NOMO-1 treated with dmso at 0.1 percent for 144 hours (cell line): ENCODE measurements around the gene ANXA2.
"Not testable (repeated sequence)": the region's sequence is repeated elsewhere in the genome, so short reads cannot be mapped to it uniquely, and the experiment has no call there.

Source experiments
- DNase-seq: peaks from one replicate; lab custom pipeline; 2025; ENCODE audit not compliant: unreplicated experiment; lab: John Stamatoyannopoulos, UW

ANXA2 gene

DNA sequence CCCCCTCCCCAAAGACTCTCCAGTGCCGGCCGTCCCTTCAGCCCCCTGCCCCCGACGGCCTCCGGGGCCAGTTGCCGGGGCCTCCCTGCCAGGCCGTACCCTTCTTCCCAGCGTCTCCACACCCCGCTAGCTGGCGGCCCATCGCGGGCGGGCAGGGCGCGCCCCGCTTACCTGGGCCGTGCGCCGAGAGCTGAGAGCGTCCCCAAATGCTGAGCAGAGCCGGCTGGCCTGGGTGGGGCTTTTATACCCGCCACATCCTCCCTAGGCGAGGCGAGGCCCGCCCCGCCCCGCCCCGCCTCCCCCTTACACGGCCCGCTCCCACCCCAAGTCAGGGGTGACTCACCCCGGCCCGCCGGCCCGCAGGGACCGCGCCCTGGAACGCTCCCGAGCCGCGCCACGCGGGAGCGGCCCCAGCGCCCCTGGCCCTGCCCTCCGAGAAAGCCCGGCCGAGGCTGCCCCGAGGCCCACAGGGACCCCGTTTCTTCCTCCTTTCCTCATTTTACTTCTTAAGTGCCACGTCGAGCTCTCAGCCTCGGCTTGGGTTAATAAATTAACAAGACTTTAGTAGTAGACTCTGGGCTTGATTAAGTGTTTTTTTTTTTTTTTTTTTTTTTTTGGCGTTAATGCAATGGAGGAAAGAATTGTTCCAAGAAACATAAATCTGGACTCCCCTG, at the start of gene ANXA2:
ANXA2 (minus strand) TSS at position 215 of the 674 bp plus-strand sequence. CDS start 11,911 bp downstream, outside the sequence.
- peak; percentile 82 for DNase-seq

DNA sequence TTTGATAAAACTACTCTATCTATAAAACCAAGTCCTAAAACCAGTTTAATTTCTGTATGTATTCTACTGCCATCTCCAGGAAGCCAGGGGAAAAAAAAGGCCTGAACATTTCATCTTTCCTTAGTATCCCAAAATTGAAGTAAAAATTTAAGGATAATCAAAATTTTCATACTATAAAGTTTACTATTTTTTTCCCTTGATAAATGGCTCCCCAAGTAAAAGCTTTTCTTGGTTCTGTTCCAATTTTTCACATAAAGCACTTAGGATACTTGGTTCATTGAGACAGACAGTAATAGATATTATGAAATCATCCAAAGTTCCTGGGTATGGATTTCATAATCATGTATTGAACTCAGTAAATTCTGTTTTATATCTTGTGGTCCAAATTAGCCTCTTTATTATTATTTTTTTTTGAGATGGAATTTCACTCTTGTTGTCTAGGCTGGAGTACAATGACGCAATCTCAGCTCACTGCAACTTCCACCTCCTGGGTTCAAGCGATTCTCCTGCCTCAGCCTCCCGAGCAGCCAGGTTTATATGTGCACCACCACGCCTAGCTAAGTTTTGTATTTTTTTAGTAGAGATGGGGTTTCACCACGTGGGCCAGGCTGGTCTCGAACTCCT, 46.6 kb upstream of the ANXA2 start:
- DNase-seq, result no peak

DNA sequence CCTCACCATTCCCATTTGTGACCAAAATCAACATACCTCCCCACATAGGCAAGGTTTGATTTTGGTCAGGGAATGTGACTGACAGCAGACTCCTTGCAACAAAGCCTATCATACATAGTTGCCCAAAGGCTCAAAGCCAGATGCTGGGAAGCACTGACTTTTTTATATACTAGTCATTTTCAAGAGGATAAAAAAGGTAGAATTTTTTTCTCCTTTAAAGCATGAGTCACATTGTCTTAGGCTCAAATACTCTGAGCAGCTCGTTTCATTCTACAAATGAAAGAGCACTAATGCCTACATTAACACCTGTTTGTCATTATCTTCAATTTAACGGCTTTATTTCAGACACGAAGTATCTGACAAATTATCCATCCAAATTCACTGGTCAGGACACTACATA, 45.0 kb upstream of the ANXA2 start:
- DNase-seq, result no peak

DNA sequence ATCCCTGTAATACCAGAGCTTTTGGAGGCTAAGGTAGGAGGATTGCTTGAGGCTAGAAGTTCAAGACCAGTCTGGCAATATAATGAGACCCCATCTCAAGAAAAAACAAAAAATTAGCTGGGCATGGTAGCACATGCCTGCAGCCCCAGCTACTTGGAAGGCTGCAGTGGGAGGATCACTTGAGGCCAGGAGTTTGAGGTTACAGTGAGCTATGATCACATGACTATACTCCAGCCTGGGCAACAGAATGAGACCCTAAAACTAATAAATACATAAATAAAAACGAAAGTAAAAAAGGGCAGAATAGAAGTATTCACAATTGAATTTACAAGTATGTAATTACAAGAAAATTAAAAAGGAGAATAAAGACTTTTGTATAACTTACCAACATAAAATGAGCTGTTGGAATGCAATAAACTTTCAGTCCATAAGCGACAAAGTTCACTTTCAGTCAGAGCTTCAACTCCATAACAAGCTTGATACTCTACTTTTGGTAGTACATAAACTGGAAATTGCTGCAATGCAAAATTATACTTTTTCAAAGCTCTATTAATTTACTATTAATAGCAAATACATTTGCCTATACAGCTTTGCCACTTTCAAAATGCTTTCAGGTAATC, 44.4 kb upstream of the ANXA2 start:
- no peak for DNase-seq

DNA sequence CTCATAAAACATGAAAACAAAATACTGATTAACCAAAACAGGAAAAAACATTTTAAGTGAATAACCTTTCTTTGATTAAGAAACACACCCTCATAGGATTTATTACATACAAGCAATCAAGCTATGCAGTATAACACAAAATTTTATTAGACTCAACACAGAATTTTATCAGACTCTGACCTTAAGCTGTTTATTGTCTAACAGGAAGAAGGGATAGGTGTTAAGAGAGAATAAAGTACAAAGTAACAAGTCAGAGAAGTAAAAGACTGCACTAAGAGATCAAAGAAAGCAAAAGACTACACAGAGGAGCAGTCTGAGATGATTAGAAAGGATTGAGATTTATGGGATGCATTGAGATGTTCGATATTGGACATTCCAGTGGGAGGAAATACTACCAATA, 43.5 kb upstream of the ANXA2 start:
- no peak for DNase-seq

DNA sequence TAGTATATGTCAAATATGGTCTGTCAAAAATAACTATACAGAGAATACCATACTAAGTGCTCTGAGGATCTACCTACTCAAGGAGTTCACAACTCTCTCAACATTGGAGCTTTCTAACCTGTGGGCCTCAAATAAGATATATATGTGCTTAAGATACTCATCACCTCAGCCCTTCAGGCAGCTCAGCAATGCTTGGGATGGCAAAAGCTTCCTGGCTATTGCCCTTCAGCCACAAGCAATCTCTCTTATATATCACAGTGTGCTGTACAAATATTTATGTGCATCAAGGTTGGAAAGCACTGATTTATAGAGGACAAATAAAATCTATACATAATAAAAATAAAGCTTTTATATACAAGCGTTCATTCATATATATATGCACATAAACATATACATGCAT, 40.9 kb upstream of the ANXA2 start:
- DNase-seq, result no peak

DNA sequence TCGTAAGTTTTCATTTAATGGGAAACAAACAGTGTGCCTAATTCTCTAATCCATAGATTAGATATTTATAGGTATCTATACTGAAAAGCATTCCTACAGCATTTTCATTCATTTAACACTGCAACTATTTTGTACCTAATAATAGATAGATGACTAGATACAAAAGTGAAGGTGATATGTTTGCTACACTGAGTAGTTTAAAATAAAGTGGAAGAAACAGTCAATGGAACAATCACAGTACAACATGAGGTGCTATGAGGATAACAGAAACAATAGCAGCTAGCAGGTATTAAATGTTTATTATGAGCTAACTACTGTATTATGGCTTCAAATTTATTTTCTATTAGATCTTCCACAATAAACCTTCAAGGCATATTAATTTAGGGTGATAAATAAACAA, 31.1 kb upstream of the ANXA2 start:
- DNase-seq, result no peak

DNA sequence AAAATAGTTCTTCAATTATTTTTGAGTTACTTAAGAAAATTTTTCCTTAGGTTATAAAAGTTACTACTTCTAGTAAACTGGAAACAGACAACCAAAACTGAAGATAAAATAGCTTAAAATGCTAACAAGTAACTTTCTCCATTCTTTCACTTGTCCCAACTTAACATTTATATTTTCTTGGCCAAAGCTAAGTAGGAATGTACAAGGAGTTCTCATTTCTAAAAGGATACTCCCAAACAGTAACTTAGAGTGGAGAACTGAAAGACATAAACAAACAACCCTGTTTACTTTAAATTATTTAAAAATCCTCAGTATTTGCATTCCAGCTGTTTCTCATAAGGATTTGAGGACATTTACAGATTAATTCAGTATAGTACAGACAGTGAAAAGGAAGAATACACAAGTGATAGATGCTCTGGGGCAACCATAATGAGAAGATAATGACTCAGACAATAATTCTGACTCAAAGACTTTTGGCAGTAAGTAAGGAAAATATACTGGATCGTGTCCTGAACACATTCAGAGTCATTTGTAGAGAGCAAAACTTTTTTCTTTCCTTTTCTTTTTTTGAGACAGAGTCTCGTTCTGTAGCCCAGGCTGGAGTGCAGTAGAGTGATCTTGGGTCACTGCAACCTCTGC, 29.2 kb upstream of the ANXA2 start:
- DNase-seq, result no peak

DNA sequence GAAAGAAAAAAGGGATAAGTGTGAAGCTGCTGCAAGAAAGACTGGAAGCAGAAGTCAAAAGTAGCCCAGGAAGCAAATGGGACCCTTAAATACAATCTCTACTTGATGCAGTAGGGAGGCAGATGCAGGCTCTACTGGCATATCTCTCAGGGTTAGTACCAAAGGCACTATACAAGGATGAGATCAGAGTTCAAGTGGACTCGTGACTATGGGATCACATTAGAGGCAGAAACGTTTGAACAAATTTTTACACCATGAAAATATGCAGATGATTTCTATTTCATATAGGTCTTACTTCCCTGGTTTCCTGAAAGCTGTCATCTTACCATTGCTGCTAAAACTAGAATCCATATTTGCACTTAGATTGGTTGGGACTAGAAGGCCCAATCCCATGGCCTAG, 27.7 kb upstream of the ANXA2 start:
- DNase-seq, result no peak

DNA sequence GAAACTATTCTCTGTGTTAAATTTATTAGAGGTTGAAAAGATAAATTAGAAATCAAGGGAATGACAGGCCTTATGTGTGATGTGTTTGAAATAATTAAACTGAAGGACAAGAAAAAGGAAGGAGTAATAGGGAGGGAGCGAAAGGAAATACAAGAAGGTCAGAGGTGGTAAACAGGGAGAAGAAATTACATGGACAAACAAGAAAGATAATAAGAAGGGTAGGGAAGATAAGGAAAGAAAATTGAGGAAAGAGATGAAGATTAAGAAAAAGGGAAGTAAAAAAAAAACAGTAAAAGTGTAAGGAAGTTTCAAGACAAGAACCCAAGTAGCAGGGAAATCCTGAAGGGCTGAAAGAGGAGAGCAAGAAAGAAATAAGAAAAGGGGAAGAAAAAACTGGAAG, 26.2 kb upstream of the ANXA2 start:
- no peak for DNase-seq

DNA sequence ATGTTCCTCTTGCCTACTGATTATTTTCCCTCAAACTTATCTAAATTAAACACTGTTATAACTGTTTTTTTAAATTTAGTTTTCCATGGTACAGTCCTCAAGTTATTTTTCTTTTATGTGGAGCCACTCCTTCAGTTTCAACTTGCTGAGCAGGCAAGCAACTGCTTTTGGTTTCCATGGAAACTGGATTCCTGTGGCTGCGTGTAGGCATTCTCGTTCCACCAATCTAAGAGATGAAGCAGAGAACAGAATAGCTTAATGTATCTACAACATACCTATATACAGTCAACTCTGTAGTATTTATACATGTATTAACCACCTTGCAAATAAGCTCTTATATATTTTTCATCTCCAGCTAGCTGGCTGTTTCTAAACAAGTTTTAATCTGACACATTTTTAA, 25.8 kb upstream of the ANXA2 start:
- DNase-seq, result no peak

DNA sequence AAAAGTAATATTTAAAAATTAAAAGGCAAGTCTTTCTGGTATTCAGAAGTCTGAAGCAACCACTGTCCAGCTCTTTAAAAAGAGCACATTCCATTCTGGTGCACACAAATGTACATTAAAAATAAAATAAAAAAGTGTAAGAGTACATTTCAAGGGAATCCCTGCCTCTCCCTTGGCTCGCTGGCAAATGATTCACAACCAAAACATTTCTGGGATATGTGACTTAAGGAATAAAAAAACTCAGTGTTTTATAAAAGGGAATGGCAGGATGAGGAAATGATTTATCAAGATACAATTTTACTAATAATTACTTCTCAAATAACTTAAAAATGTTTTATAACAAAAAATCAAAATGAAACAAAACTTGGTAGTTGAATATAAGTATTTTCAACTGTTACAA, 23.8 kb upstream of the ANXA2 start:
- no peak for DNase-seq

DNA sequence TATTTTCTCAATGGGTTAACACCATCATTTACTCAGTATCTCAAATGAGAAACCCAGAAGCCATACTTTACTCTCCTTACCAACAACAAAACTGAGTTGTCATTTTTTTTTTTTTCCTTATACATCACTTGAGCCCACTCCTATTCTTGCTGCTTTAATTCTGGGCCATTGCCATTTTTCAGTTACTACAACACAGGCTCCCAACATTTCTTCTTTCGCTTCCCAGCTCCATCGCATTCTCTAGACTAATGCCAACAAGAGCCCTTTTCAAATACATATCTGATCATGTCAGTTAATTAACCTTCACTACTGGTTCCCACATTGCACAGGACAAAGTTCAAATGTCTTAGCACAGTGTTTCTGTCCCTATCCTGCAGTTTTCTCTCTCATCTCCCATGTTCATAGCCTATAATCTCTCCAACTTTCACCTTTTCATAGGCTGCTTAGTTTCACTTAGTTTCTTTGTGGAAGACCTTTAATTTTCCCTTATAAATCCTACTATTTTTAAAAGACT, 22.5 kb upstream of the ANXA2 start:
- DNase-seq, result no peak

DNA sequence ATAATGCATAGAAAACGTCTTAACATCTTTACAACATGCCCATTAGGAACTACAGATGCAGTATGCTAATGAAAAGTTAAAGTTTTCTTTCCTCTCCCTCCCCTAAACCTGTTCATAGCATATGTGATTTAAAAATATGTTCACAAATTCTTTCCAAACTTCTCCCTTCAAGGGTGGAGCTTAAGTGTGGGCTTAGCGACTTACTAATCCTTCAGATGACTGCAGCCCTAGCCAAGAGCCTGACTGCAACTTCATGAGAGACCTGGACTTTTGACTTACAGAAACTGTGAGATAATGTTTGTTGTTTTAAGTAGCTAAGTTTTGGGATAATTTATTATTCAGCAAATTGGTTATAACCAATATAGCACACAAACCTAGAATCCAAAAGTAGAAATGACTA, 22.0 kb upstream of the ANXA2 start:
- DNase-seq, result no peak

DNA sequence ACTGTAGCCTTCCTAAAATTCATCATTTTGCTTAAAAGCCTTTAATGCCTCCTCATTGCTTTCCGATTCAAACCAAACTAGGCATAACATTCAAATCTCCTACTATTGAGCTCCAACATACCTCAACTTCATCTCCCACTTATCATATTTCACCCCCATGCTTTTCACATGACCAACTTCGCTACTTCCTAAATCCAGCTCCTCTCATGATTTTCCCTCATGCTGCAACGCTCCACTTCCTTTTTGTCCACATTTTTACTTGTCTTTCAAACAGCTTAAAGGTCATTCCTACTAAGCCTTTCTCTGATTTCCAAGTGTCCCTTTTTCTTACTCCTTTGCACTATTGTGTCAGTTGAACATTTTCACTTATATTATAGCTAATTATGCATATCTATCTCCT, 20.3 kb upstream of the ANXA2 start:
- no peak for DNase-seq

DNA sequence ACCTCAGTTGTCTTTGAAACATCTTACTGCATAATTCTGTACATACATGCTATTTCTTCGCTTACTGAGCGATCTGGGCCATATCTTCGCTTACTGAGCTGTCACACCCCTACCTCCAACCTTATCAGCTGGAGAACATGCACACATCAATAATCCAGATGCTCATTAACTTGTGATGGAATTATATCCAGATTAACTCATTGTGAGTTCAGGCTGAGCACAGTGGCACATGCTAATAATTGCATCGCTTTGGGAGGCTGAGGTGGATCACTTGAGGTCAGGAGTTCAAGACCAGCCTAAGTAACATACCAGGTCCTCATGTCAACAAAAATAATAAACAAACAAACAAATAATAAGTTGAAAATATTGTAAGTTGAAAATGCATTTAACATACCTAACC, 19.3 kb upstream of the ANXA2 start:
- DNase-seq, result no peak

DNA sequence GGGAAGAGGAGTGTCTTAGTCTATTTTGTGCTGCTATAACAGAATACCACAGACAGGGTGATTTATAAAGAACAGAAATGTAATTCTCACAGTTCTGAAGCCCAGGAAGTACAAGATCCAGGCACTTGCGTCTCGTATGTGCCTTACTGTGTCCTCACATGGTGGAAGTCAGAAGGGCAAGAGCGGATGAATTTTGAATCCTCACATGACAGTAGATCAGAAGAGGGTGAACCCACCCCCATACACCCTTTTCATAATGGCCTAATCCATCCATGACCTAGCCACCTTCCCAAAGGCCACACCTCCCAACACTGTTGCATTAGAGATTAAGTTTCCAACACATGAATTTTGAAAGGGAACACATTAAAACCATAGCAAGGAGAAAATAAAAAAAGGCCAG, 18.7 kb upstream of the ANXA2 start:
- no peak for DNase-seq

DNA sequence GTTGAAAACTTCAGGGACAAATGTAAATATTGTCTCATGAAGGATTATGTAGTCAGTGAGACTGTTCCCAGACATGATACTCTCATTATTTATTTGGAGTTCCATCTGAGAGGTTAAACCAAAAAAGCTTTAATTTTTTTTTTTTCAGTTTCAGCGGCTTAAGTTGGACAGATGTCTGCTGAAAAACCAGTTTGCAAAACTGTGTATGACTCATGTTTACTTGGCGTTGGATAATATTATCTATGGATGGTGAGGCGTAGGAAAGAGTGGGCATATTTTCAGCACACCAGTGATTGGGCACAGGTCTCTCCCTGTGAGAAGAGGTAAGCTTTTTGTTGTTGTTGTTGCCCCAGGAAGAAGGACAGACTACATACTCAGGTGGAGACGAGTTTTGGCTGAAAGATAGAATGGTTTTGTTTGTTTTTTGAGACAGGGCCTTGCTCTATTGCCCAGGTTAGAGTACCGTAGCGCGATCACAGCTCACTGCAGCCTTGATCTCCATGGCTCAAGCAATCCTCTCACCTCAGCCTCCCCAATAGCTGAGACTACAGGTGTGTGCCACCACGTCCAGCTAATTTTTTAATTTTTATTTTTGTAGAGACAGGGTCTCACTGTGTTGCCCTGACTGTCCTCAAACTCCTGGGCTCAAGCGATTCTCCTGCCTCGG, 16.4 kb upstream of the ANXA2 start:
- no peak for DNase-seq

DNA sequence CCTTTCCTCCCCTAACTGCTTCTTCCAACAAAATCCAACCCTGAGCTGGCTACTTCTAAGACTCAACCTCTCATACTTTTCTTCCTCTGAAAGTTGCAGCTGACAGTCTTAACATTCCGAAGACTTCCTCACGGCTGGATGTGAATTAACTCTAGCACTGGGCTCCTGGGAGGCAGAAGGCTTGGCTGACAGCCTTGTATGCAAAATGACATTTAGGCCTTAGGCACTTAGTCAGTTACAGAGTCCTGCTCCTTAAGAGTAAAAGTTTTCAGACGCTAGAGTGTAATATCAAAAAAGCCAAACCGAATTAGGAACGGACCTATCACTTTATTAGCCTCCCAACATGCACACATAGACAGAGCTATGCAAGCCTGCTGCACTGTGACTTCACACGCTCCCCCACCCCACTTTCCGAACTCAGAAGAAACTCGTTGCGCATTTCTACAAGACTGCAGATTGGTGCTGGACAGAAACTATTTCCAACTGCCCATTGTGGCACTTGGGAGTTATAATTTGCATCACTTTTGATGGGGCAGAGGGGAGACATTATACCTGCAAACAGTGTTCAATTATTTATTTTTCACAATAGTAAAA, 15.5 kb upstream of the ANXA2 start:
- no peak for DNase-seq

DNA sequence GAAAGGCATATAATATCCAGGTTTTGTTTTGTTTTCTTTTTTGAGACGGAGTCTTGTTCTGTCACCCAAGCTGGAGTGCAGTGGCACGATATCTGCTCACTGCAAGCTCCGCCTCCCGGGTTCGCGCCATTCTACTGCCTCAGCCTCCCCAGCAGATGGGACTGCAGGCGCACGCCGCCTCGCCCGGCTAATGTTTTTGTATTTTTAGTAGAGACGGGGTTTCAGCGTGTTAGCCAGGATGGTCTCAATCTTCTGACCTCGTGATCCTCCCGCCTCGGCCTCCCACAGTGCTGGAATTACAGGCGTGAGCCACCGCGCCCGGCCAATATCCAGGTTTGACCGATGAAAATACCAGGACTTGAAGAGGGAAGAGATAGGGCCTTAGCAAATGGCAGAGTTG, 15.0 kb upstream of the ANXA2 start:
- DNase-seq, result not testable (repeated sequence)
